GM23338 (cell line): ENCODE results near the gene PLD1. TPM values are rescaled to one million over a fixed set of nuclear protein-coding genes. Genes with fewer than 3 reads are reported as not detected.

Source experiments
- ATAC-seq: fragments of 200-7000 bp; cut with Tn5 transposase; 3 replicates; pipeline ENCODE4 v1.9.1; 2020
- DNase-seq: peaks from one replicate; pipeline ENCODE4 v3.0.0-alpha.2; 2015; ENCODE audit warnings: low spot score
- H2AFZ ChIP-seq: fragments of 200-600 bp; sonication (generic); 2 replicates; pipeline ENCODE4 v1.8.0; 2016; ENCODE audit warnings: antibody characterized with exemption, mild to moderate bottlenecking, moderate library complexity
- H3F3A ChIP-seq: fragments of 200-600 bp; sonication (generic); replicated peaks from 2 replicates; pipeline ENCODE4 v1.8.0; 2017; ENCODE audit warnings: antibody characterized with exemption, mixed run types, low read depth
- H3K27ac ChIP-seq: fragments of 200-600 bp; sonication (generic); 2 replicates; pipeline ENCODE4 v1.6.1; 2016; ENCODE audit warnings: low read depth
- H3K27me3 ChIP-seq: fragments of 200-600 bp; sonication (generic); 2 replicates; pipeline ENCODE4 v1.8.0; 2016; ENCODE audit warnings: mild to moderate bottlenecking, mixed run types, moderate library complexity; ENCODE audit not compliant: insufficient read depth
- H3K36me3 ChIP-seq: fragments of 200-600 bp; sonication (generic); 2 replicates; pipeline ENCODE4 v1.8.0; 2016; ENCODE audit warnings: mild to moderate bottlenecking; ENCODE audit not compliant: insufficient read depth
- H3K4me1 ChIP-seq: fragments of 200-600 bp; sonication (generic); 2 replicates; pipeline ENCODE4 v1.8.0; 2016; ENCODE audit warnings: mild to moderate bottlenecking, moderate library complexity; ENCODE audit not compliant: insufficient read depth
- H3K4me2 ChIP-seq: fragments of 200-600 bp; sonication (generic); 2 replicates; pipeline ENCODE4 v1.7.1; 2017; ENCODE audit warnings: mixed run types
- H3K4me3 ChIP-seq: fragments of 200-600 bp; sonication (generic); 2 replicates; pipeline ENCODE4 v1.6.1; 2016; ENCODE audit warnings: mixed run types
- H3K79me2 ChIP-seq: fragments of 200-600 bp; sonication (generic); replicated peaks from 2 replicates; pipeline ENCODE4 v1.8.0; 2017; ENCODE audit warnings: mild to moderate bottlenecking; ENCODE audit not compliant: insufficient read depth
- H3K9me2 ChIP-seq: fragments of 200-600 bp; sonication (generic); 2 replicates; pipeline ENCODE4 v1.8.0; 2017; ENCODE audit not compliant: insufficient read depth
- H4K20me1 ChIP-seq: fragments of 200-600 bp; sonication (generic); replicated peaks from 2 replicates; pipeline ENCODE4 v1.8.0; 2017; ENCODE audit warnings: mild to moderate bottlenecking; ENCODE audit not compliant: insufficient read depth
- H3K27ac Mint-ChIP-seq: 2 replicates; pipeline ENCODE4 v1.8.0; 2020; ENCODE audit warnings: inconsistent platforms, mild to moderate bottlenecking, moderate library complexity, mixed read lengths
- H3K27me3 Mint-ChIP-seq: 3 replicates; pipeline ENCODE4 v1.8.0; 2022; ENCODE audit warnings: low read depth, mild to moderate bottlenecking, moderate library complexity, mixed read lengths, inconsistent platforms; ENCODE audit not compliant: insufficient read depth, poor library complexity
- H3K36me3 Mint-ChIP-seq: 3 replicates; pipeline ENCODE4 v1.8.0; 2021; ENCODE audit warnings: low read depth, mild to moderate bottlenecking, inconsistent platforms, moderate library complexity, mixed read lengths
- H3K4me1 Mint-ChIP-seq: 3 replicates; pipeline ENCODE4 v1.8.0; 2020; ENCODE audit warnings: mild to moderate bottlenecking, inconsistent platforms, mixed read lengths
- H3K4me3 Mint-ChIP-seq: 3 replicates; pipeline ENCODE4 v1.8.0; 2021; ENCODE audit warnings: moderate library complexity, mild to moderate bottlenecking, inconsistent platforms, mixed read lengths
- H3K9me3 Mint-ChIP-seq: 3 replicates; pipeline ENCODE4 v1.8.0; 2020; ENCODE audit warnings: moderate library complexity, mild to moderate bottlenecking, inconsistent platforms, mixed read lengths
- CREB1 ChIP-seq: fragments of 250-450 bp; sonication (Bioruptor Pico); IDR thresholded peaks from 2 replicates; pipeline ENCODE4 v1.5.0; 2020; ENCODE audit warnings: low read depth, mild to moderate bottlenecking, moderate library complexity
- EZH2 ChIP-seq: fragments of 200-600 bp; sonication (generic); IDR thresholded peaks from one replicate; pipeline ENCODE4 v1.8.0; 2017; ENCODE audit warnings: antibody characterized with exemption, mild to moderate bottlenecking, low read depth; ENCODE audit not compliant: unreplicated experiment
- EZH2phosphoT487 ChIP-seq: fragments of 200-600 bp; sonication (generic); IDR thresholded peaks from one replicate; pipeline ENCODE4 v1.8.1; 2018; ENCODE audit warnings: antibody characterized with exemption; ENCODE audit not compliant: unreplicated experiment
- JUNB ChIP-seq: IDR thresholded peaks from one replicate; pipeline ENCODE4 v1.6.1; 2016; ENCODE audit warnings: antibody characterized with exemption; ENCODE audit not compliant: unreplicated experiment
- NANOG ChIP-seq: IDR thresholded peaks from 2 replicates; pipeline ENCODE4 v1.6.1; 2016; ENCODE audit warnings: antibody characterized with exemption, borderline replicate concordance
- POLR2AphosphoS5 ChIP-seq: IDR thresholded peaks from 2 replicates; pipeline ENCODE4 v1.6.1; 2016; ENCODE audit warnings: antibody characterized with exemption, low read depth
- STAT1 ChIP-seq: IDR thresholded peaks from one replicate; pipeline ENCODE4 v1.6.1; 2016; ENCODE audit warnings: antibody characterized with exemption; ENCODE audit not compliant: unreplicated experiment
- ZNF114 ChIP-seq: fragments of 250-450 bp; sonication (Bioruptor Pico); IDR thresholded peaks from 2 replicates; pipeline ENCODE4 v1.5.0; 2020; ENCODE audit warnings: mild to moderate bottlenecking, moderate library complexity
- ZNF331 ChIP-seq: fragments of 250-450 bp; sonication (Bioruptor Pico); IDR thresholded peaks from 2 replicates; pipeline ENCODE4 v1.5.0; 2020; ENCODE audit warnings: low read depth, mild to moderate bottlenecking, moderate library complexity
- ZNF462 ChIP-seq: fragments of 250-450 bp; sonication (Bioruptor Pico); IDR thresholded peaks from 2 replicates; pipeline ENCODE4 v1.5.0; 2020; ENCODE audit warnings: mild to moderate bottlenecking, moderate library complexity
- polyA plus RNA-seq: library from polyadenylated mRNA; unstranded; fragments of >200 nt; fragmentation: Nextera tagmentation; extraction: Ambion mirVana; gene quantifications from 2 replicates; pipeline ENCODE4 v1.2.1, GENCODE V29; 2016
- total RNA-seq: library from RNA; depleted of rRNA; stranded (reverse); fragments of >200 nt; shearing (Covaris generic); gene quantifications from 2 replicates; pipeline ENCODE4 v1.2.3, GENCODE V29; 2014
- TF ChIP-seq, protein P1 (sequence below): IDR thresholded peaks from 2 replicates; pipeline ENCODE4 v1.6.1; 2016; ENCODE audit warnings: antibody characterized with exemption
- TF ChIP-seq, protein P2 (sequence below): IDR thresholded peaks from one replicate; pipeline ENCODE4 v1.6.1; 2018; ENCODE audit warnings: antibody characterized with exemption; ENCODE audit not compliant: unreplicated experiment
- TF ChIP-seq, protein P3 (sequence below), 2 experiments: fragments of 200-600 bp in 1 of 2; sonication (generic) in 1 of 2; conservative IDR thresholded peaks; 2 replicates each; pipeline versions ENCODE4 v1.5.1 to v1.6.1; 2016 to 2017; ENCODE audit warnings: antibody characterized with exemption in 2 of 2, low read depth in 2 of 2, mild to moderate bottlenecking in 2 of 2, moderate library complexity in 1 of 2

The PLD1 gene
- total and polyA plus RNA-seq, 2 experiments from 2014 or later, result 1.4 to 2.2 TPM

DNA sequence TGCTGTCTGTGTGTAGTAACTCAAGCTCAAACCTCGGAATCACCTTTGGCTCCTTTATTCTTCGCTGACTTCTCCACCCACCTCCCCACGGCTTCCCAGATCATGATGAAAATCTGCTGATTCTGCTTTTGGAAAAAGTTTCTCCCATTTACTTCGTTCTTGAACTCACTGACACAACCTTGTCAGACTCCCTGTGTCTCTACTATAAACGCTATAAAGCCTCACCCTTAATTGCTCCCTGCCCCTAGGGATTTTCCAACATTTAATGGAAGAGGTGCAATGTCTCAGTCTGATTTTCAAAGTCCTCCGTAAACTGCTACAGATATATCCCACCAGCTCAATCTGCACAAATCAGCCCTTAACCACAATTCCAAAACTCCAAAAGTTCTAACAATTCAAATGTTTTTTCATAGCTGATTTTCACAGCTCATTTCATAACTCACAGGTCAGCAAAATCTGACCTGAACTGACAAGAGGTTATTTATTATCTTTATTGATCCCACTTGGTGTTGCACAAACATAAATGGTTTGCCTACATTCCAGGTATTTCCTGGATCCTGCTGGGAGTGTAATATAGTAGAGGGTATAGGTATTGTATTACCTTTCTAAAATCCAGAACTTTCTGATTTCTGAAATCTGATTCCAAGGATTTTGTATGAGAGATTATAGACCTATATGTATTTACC is 129.4 kb downstream of the PLD1 start:
- Histone ChIP-seq H3F3A (no peaks in the 10 kb centered on the region), H3K4me1 (no peaks in the 10 kb centered on the region), H3K4me2 (no peak overlapping the region), H3K4me3 (no peak overlapping the region), H3K27me3 (no peaks in the 10 kb centered on the region), H3K36me3 (no peaks in the 10 kb centered on the region), H4K20me1 (no peaks in the 10 kb centered on the region), H3K27ac (no peak overlapping the region), H3K9me2 (no peaks in the 10 kb centered on the region), H2AFZ (no peak overlapping the region), H3K79me2 (no peaks in the 10 kb centered on the region)
- Mint-ChIP-seq H3K27me3 (no peaks in the 10 kb centered on the region), H3K9me3 (no peaks in the 10 kb centered on the region), H3K4me3 (no peak overlapping the region), H3K27ac (no peak overlapping the region), H3K36me3 (no peaks in the 10 kb centered on the region), H3K4me1 (peaks cover 5% of the 10 kb centered on the region; the same call in 1 of the 3 replicates)
- ATAC-seq, result no peak
- DNase-seq, result no peak
- no peak for TF ChIP-seq EZH2phosphoT487
- TF ChIP-seq, protein P1, sequence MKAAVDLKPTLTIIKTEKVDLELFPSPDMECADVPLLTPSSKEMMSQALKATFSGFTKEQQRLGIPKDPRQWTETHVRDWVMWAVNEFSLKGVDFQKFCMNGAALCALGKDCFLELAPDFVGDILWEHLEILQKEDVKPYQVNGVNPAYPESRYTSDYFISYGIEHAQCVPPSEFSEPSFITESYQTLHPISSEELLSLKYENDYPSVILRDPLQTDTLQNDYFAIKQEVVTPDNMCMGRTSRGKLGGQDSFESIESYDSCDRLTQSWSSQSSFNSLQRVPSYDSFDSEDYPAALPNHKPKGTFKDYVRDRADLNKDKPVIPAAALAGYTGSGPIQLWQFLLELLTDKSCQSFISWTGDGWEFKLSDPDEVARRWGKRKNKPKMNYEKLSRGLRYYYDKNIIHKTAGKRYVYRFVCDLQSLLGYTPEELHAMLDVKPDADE, result no peak
- TF ChIP-seq ZNF331 (CRISPR knock-in tag), result no peak
- no peak for TF ChIP-seq EZH2
- no peak for TF ChIP-seq STAT1
- TF ChIP-seq, protein P2, sequence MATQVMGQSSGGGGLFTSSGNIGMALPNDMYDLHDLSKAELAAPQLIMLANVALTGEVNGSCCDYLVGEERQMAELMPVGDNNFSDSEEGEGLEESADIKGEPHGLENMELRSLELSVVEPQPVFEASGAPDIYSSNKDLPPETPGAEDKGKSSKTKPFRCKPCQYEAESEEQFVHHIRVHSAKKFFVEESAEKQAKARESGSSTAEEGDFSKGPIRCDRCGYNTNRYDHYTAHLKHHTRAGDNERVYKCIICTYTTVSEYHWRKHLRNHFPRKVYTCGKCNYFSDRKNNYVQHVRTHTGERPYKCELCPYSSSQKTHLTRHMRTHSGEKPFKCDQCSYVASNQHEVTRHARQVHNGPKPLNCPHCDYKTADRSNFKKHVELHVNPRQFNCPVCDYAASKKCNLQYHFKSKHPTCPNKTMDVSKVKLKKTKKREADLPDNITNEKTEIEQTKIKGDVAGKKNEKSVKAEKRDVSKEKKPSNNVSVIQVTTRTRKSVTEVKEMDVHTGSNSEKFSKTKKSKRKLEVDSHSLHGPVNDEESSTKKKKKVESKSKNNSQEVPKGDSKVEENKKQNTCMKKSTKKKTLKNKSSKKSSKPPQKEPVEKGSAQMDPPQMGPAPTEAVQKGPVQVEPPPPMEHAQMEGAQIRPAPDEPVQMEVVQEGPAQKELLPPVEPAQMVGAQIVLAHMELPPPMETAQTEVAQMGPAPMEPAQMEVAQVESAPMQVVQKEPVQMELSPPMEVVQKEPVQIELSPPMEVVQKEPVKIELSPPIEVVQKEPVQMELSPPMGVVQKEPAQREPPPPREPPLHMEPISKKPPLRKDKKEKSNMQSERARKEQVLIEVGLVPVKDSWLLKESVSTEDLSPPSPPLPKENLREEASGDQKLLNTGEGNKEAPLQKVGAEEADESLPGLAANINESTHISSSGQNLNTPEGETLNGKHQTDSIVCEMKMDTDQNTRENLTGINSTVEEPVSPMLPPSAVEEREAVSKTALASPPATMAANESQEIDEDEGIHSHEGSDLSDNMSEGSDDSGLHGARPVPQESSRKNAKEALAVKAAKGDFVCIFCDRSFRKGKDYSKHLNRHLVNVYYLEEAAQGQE, result no peak
- no peak for TF ChIP-seq JUNB
- TF ChIP-seq ZNF114, result no peak
- TF ChIP-seq CREB1 (CRISPR knock-in tag), result no peak
- TF ChIP-seq, protein P3, sequence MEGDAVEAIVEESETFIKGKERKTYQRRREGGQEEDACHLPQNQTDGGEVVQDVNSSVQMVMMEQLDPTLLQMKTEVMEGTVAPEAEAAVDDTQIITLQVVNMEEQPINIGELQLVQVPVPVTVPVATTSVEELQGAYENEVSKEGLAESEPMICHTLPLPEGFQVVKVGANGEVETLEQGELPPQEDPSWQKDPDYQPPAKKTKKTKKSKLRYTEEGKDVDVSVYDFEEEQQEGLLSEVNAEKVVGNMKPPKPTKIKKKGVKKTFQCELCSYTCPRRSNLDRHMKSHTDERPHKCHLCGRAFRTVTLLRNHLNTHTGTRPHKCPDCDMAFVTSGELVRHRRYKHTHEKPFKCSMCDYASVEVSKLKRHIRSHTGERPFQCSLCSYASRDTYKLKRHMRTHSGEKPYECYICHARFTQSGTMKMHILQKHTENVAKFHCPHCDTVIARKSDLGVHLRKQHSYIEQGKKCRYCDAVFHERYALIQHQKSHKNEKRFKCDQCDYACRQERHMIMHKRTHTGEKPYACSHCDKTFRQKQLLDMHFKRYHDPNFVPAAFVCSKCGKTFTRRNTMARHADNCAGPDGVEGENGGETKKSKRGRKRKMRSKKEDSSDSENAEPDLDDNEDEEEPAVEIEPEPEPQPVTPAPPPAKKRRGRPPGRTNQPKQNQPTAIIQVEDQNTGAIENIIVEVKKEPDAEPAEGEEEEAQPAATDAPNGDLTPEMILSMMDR (conservative IDR thresholded peaks at IDR 0.05; ENCODE audit: low read depth in 2 of 2), result no peak
- TF ChIP-seq NANOG, result no peak
- TF ChIP-seq ZNF462 (CRISPR knock-in tag), result no peak
- TF ChIP-seq POLR2AphosphoS5, result no peak
